H1 (cell line): ENCODE measurements around the gene PLEKHG5. TPM values are rescaled to one million over a fixed set of nuclear protein-coding genes. Genes with fewer than 3 reads are reported as not detected.
A peak's percentile ranks its signal among the peaks of the same experiment; 100 is the strongest.

Experiments
- CTCF ChIA-PET: fragments of 300-600 bp; sonication (Branson Sonifier 250); formaldehyde crosslinking; loops from one replicate; lab custom pipeline; 2021; ENCODE audit not compliant: partially characterized antibody; lab: Charles Lee
- POLR2A ChIA-PET: fragments of 300-600 bp; sonication (Branson Sonifier 250); formaldehyde crosslinking; loops from one replicate; lab custom pipeline; 2021; ENCODE audit warnings: inconsistent platforms; ENCODE audit not compliant: partially characterized antibody; lab: Charles Lee
- DNase-seq, 2 experiments: peaks; one replicate each; pipeline versions ENCODE4 v3.0.0 to v3.0.0-alpha.2; 2010 to 2022; ENCODE audit warnings: low spot score in 2 of 2, low read depth in 1 of 2, mixed read lengths in 1 of 2
- FAIRE-seq: peaks from 2 replicates; lab custom pipeline; 2011; peaks lifted over from hg19 to GRCh38; lab: Jason Lieb, UNC
- H2AFZ ChIP-seq: 2 replicates; pipeline ENCODE4 v1.8.1; 2012; ENCODE audit warnings: low read length, inconsistent platforms
- H2AK5ac ChIP-seq: 2 replicates; pipeline ENCODE4 v1.6.1; 2013; ENCODE audit warnings: low read depth, low read length
- H2BK120ac ChIP-seq: replicated peaks from 2 replicates; pipeline ENCODE3; 2013; ENCODE audit warnings: low read depth, low read length, inconsistent platforms
- H2BK12ac ChIP-seq: 2 replicates; pipeline ENCODE4 v1.6.1; 2013; ENCODE audit warnings: low read depth, low read length
- H2BK15ac ChIP-seq: 2 replicates; pipeline ENCODE4 v1.6.1; 2013; ENCODE audit warnings: low read length
- H2BK20ac ChIP-seq: 2 replicates; pipeline ENCODE4 v1.6.1; 2013; ENCODE audit warnings: low read length
- H2BK5ac ChIP-seq: 2 replicates; pipeline ENCODE4 v1.6.1; 2013; ENCODE audit warnings: low read depth, low read length
- H3K14ac ChIP-seq: 2 replicates; pipeline ENCODE4 v1.6.1; 2013; ENCODE audit warnings: inconsistent platforms; ENCODE audit not compliant: insufficient read length
- H3K18ac ChIP-seq: 2 replicates; pipeline ENCODE4 v1.6.1; 2013; ENCODE audit warnings: low read length; ENCODE audit errors: extremely low read depth
- H3K23ac ChIP-seq: 2 replicates; pipeline ENCODE4 v1.6.1; 2013; ENCODE audit warnings: inconsistent platforms; ENCODE audit not compliant: insufficient read length
- H3K23me2 ChIP-seq: 2 replicates; pipeline ENCODE4 v1.6.1; 2013; ENCODE audit warnings: low read depth, low read length
- H3K27ac ChIP-seq: 2 replicates; pipeline ENCODE4 v1.6.1; 2011; ENCODE audit warnings: low read depth, low read length, inconsistent platforms
- H3K27me3 ChIP-seq, 4 experiments: replicated peaks in 1 of 4; 1 replicate in 1 of 4; 2 replicates in 3 of 4; pipeline versions ENCODE4 v1.6.1 to v1.8.1; 2011 to 2013; ENCODE audit warnings: low read length in 3 of 4, mild to moderate bottlenecking in 3 of 4, inconsistent platforms in 2 of 4, mixed read lengths in 2 of 4, moderate library complexity in 1 of 4; ENCODE audit not compliant: control insufficient read depth in 3 of 4, insufficient read depth in 3 of 4; ENCODE audit errors: extremely low read depth in 1 of 4
- H3K36me3 ChIP-seq, 4 experiments: 2 replicates each; pipeline versions ENCODE4 v1.6.1 to v1.8.1; 2011 to 2013; ENCODE audit warnings: mild to moderate bottlenecking in 4 of 4, low read length in 3 of 4, moderate library complexity in 2 of 4, control low read depth in 1 of 4, inconsistent platforms in 1 of 4; ENCODE audit not compliant: insufficient read depth in 4 of 4, control insufficient read depth in 2 of 4
- H3K4ac ChIP-seq: replicated peaks from 2 replicates; pipeline ENCODE3; 2013; ENCODE audit warnings: low read length, low read depth, mixed read lengths, inconsistent platforms; ENCODE audit not compliant: insufficient read length
- H3K4me1 ChIP-seq, 4 experiments: replicated peaks in 1 of 4; 1 replicate in 1 of 4; 2 replicates in 3 of 4; pipeline versions ENCODE4 v1.6.1 to v1.8.1; 2011 to 2013; ENCODE audit warnings: low read length in 3 of 4, inconsistent platforms in 2 of 4, mixed read lengths in 1 of 4; ENCODE audit not compliant: insufficient read depth in 4 of 4, control insufficient read depth in 3 of 4
- H3K4me2 ChIP-seq, 2 experiments: 2 replicates each; pipeline versions ENCODE4 v1.6.1 to v1.8.1; 2011 to 2013; ENCODE audit warnings: low read depth in 2 of 2, low read length in 2 of 2, control low read depth in 1 of 2, inconsistent platforms in 1 of 2, mild to moderate bottlenecking in 1 of 2; ENCODE audit not compliant: insufficient read depth in 1 of 2
- H3K4me3 ChIP-seq, 4 experiments: fragments of 200-600, 300-600 bp in 1 of 4; sonication (generic), shearing (Covaris generic), sonication (Bioruptor Twin) in 1 of 4; 2 replicates each; pipeline versions ENCODE4 v1.5.1 to v1.8.1; 2011 to 2016; ENCODE audit warnings: low read length in 4 of 4, low read depth in 3 of 4, control low read depth in 2 of 4, inconsistent platforms in 2 of 4, mild to moderate bottlenecking in 2 of 4, mixed read lengths in 1 of 4, moderate library complexity in 1 of 4; ENCODE audit not compliant: insufficient read depth in 2 of 4; ENCODE audit errors: extremely low read depth in 1 of 4
- H3K56ac ChIP-seq: replicated peaks from 2 replicates; pipeline ENCODE3; 2013; ENCODE audit warnings: low read depth, mild to moderate bottlenecking, mixed read lengths, low read length, inconsistent platforms; ENCODE audit not compliant: insufficient read length
- H3K79me1 ChIP-seq: 2 replicates; pipeline ENCODE4 v1.6.1; 2013; ENCODE audit warnings: low read depth, low read length, control low read depth
- H3K79me2 ChIP-seq, 2 experiments: 2 replicates each; pipeline versions ENCODE4 v1.6.1 to v1.8.1; 2012 to 2013; ENCODE audit warnings: low read length in 2 of 2, mild to moderate bottlenecking in 2 of 2, inconsistent platforms in 1 of 2; ENCODE audit not compliant: insufficient read depth in 2 of 2, control insufficient read depth in 1 of 2
- H3K9ac ChIP-seq, 4 experiments: replicated peaks in 1 of 4; 1 replicate in 1 of 4; 2 replicates in 3 of 4; pipeline versions ENCODE4 v1.6.1 to v1.8.1; 2011 to 2013; ENCODE audit warnings: low read depth in 3 of 4, low read length in 3 of 4, control low read depth in 2 of 4, mild to moderate bottlenecking in 2 of 4, moderate library complexity in 2 of 4, inconsistent platforms in 1 of 4; ENCODE audit errors: extremely low read depth in 1 of 4
- H3K9me3 ChIP-seq, 2 experiments: 2 replicates each; pipeline versions ENCODE4 v1.6.1 to v1.8.1; 2012 to 2013; ENCODE audit warnings: mild to moderate bottlenecking in 2 of 2, moderate library complexity in 2 of 2, control low read depth in 1 of 2, inconsistent platforms in 1 of 2, low read depth in 1 of 2, low read length in 1 of 2, mixed read lengths in 1 of 2; ENCODE audit not compliant: insufficient read depth in 2 of 2
- H4K20me1 ChIP-seq, 2 experiments: replicated peaks in 1 of 2; 2 replicates each; pipeline versions ENCODE3 to v1.8.1; 2011 to 2013; ENCODE audit warnings: inconsistent platforms in 2 of 2, low read length in 2 of 2, mild to moderate bottlenecking in 1 of 2; ENCODE audit not compliant: insufficient read depth in 2 of 2, control insufficient read depth in 1 of 2
- H4K5ac ChIP-seq: 2 replicates; pipeline ENCODE4 v1.6.1; 2013; ENCODE audit warnings: low read length, low read depth, mixed read lengths, inconsistent platforms; ENCODE audit not compliant: insufficient read length
- H4K8ac ChIP-seq: 2 replicates; pipeline ENCODE4 v1.8.0; 2013; ENCODE audit warnings: mild to moderate bottlenecking, moderate library complexity, low read length, inconsistent platforms; ENCODE audit not compliant: insufficient read depth; ENCODE audit errors: extremely low read depth
- H4K91ac ChIP-seq: replicated peaks from 2 replicates; pipeline ENCODE3; 2013; ENCODE audit warnings: low read length, mixed read lengths, inconsistent platforms; ENCODE audit not compliant: insufficient read length
- ASH2L ChIP-seq: fragments of 200-600, 300-600 bp; sonication (generic); IDR thresholded peaks from one replicate; pipeline ENCODE4 v1.7.1; 2017; ENCODE audit warnings: low read length
- EGR1 ChIP-seq: IDR thresholded peaks from 2 replicates; pipeline ENCODE4 v1.6.1; 2011; ENCODE audit warnings: low read depth, low read length, borderline replicate concordance
- FOSL1 ChIP-seq: IDR thresholded peaks from 2 replicates; pipeline ENCODE4 v1.6.1; 2011; ENCODE audit warnings: mild to moderate bottlenecking, low read depth, low read length, moderate library complexity; ENCODE audit not compliant: insufficient read depth
- GABPA ChIP-seq: IDR thresholded peaks from 2 replicates; pipeline ENCODE4 v1.6.1; 2011; ENCODE audit warnings: mild to moderate bottlenecking, low read length, moderate library complexity, borderline replicate concordance; ENCODE audit not compliant: insufficient read depth
- MAFK ChIP-seq: IDR thresholded peaks from 2 replicates; pipeline ENCODE4 v1.6.1; 2012; ENCODE audit warnings: low read depth, mild to moderate bottlenecking, improper control_type of control experiment, low read length
- PHF8 ChIP-seq: fragments of 200-600 bp; sonication (generic); conservative IDR thresholded peaks from 2 replicates; pipeline ENCODE4 v1.7.1; 2012; ENCODE audit warnings: low read depth, mild to moderate bottlenecking, inconsistent platforms, low read length, moderate library complexity
- RBBP5 ChIP-seq: IDR thresholded peaks from 2 replicates; pipeline ENCODE4 v1.7.1; 2012; ENCODE audit warnings: low read depth, mild to moderate bottlenecking, inconsistent platforms, low read length, moderate library complexity, borderline replicate concordance
- RNF2 ChIP-seq: fragments of 200-900, 300-1000 bp; sonication (generic); IDR thresholded peaks from 2 replicates; pipeline ENCODE4 v1.7.1; 2016; ENCODE audit warnings: borderline replicate concordance, low read depth, mild to moderate bottlenecking, antibody characterized with exemption, low read length; ENCODE audit not compliant: poor library complexity, severe bottlenecking; ENCODE audit errors: missing control alignments
- RXRA ChIP-seq: IDR thresholded peaks from 2 replicates; pipeline ENCODE4 v1.6.1; 2011; ENCODE audit warnings: low read depth, mild to moderate bottlenecking, low read length, moderate library complexity; ENCODE audit not compliant: insufficient read depth
- SP1 ChIP-seq: IDR thresholded peaks from 2 replicates; pipeline ENCODE4 v1.6.1; 2011; ENCODE audit warnings: low read depth, low read length
- SP4 ChIP-seq: IDR thresholded peaks from 2 replicates; pipeline ENCODE4 v1.6.1; 2012; ENCODE audit warnings: low read length, inconsistent platforms
- TCF12 ChIP-seq: IDR thresholded peaks from 2 replicates; pipeline ENCODE4 v1.6.1; 2011; ENCODE audit warnings: low read depth, mild to moderate bottlenecking, low read length
- WGBS, 2 experiments: shearing (Covaris generic) in 1 of 2; methylation state at CpG; one replicate each; pipeline versions ENCODE4 v1.1.6 to v1.1.7; 2013 to 2015; ENCODE audit warnings: low lambda C conversion rate in 2 of 2, mixed read lengths in 2 of 2, inconsistent platforms in 1 of 2, low coverage in 1 of 2, missing lambda C conversion rate in 1 of 2; ENCODE audit not compliant: insufficient replicate concordance in 2 of 2, insufficient coverage in 1 of 2, insufficient read length in 1 of 2; ENCODE audit errors: extremely low coverage in 1 of 2, missing lambda C conversion rate in 1 of 2; 5-methylcytosine and 5-hydroxymethylcytosine counted together
- polyA plus RNA-seq, 7 experiments: library from polyadenylated mRNA; depleted of rRNA in 3 of 7; stranded (reverse) in 5 of 7; unstranded in 2 of 7; fragments of >200 nt in 5 of 7; fragments of 200-250 nt in 2 of 7; gene quantifications; 1 replicate in 5 of 7; 2 replicates in 1 of 7; 4 replicates in 1 of 7; pipeline versions ENCODE4 v1.2.1 to v1.2.3, GENCODE V29; 2011 to 2013; ENCODE audit warnings: missing spikeins in 2 of 7, mixed read lengths in 2 of 7
- total RNA-seq: library from RNA; stranded (reverse); fragmentation: NEBNext Ultra II Directional; extraction: Animal tissue kit (Norgen Biotek cat#: 25700); gene quantifications from 2 replicates; pipeline ENCODE4 v1.2.1, GENCODE V29; 2021

The PLEKHG5 gene
- total and polyA plus RNA-seq, 2 of the 8 experiments (the other 6 are each of a cell fraction or from before 2014, with no cell fraction given) = 10.4 to 13.8 TPM

DNA sequence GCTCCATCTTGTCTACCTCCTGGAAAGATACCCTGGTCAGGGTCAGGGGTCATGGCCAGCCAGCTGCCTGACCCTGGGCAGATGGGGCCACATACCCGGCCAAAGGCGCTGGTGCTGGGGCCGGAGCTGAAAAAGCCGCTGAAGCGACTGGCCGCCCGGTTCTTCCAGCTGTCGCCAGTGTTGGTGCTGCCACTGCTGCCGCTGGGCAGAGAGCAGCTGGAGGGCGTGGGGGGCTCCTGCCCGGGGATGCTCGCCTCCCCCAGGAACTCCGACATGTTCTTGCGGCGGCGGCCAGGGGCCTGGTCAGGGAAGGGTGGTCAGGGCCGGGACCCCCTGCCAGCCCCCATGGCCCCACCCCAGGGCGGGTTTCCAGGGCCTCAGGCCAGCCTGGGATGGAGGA lies 18.3 kb downstream of the PLEKHG5 start:
- H4K8ac ChIP-seq = no peak overlapping the region
- WGBS, 2 experiments = 87% methylated on average over 4 of the region's 18 CpGs; no CpG with 5 or more reads in 1 of the 2 experiments
- TF ChIP-seq SP4 (no peak), TCF12 (no peak), RXRA (no peak), RNF2 (no peak), PHF8 (no peak), SP1 (no peak), EGR1 (no peak), RBBP5 (no peak), FOSL1 (no peak), ASH2L (no peak), GABPA (no peak), MAFK (no peak)
- TF ChIP-seq, all 59 proteins: peak for 0
- Histone ChIP-seq H2BK120ac (no peak overlapping the region), H3K79me1 (no peaks in the 10 kb centered on the region), H4K5ac (no peak overlapping the region), H2AK5ac (no peak overlapping the region), H3K4me3 (no peak overlapping the region), H3K18ac (no peak overlapping the region), H2AFZ (no peak overlapping the region), H4K91ac (no peak overlapping the region), H3K14ac (no peak overlapping the region), H2BK15ac (no peak overlapping the region), H3K56ac (no peak overlapping the region), H3K23me2 (no peaks in the 10 kb centered on the region), H3K4me1 (peaks cover 0 to 22% (median 14%) of the 10 kb centered on the region in 4 experiments; a peak in 6 of 7 replicates), H3K9ac (no peak overlapping the region), H3K9me3 (no peaks in the 10 kb centered on the region), H3K27me3 (no peaks in the 10 kb centered on the region; a peak in 1 of 7 replicates), H3K23ac (no peak overlapping the region), H4K20me1 (peaks cover 5 to 12% of the 10 kb centered on the region in 2 experiments), H2BK12ac (no peak overlapping the region), H3K4ac (no peak overlapping the region), H2BK5ac (0 out of 2 replicates have a peak overlapping the region, but pooled peaks have one; percentile 48), H2BK20ac (no peak overlapping the region), H3K36me3 (peaks cover 5 to 18% (median 11%) of the 10 kb centered on the region in 4 experiments; a peak in 5 of 8 replicates), H3K79me2 (no peaks in the 10 kb centered on the region), H3K4me2 (no peak overlapping the region), H3K27ac (no peak overlapping the region)
- FAIRE-seq (no peak), DNase-seq (no peak)
- ChIA-PET CTCF (interaction anchor here (0.5 to 6.1 kb wide), 18 partner anchors 11 to 848 kb away, joined by 3 to 79 read pairs (median 5); partner anchors contain the start of gene PLEKHG5), POLR2A (interaction anchor here (0.8 to 13.7 kb wide), 6 partner anchors 11 to 36 kb away, joined by 3 to 123 read pairs (median 6); no protein-coding TSS in a partner anchor)
